Posterior vena cava (tissue), 2 donors: ENCODE data around the gene ADAM19. TPM values are rescaled to one million over a fixed set of nuclear protein-coding genes. Genes with fewer than 3 reads are reported as not detected.

Experiments used
- DNase-seq: peaks from one replicate; pipeline ENCODE4 v3.0.0-alpha.2; 2020; ENCODE audit warnings: low spot score
- intact Hi-C, 2 donors: fragments of 100-400 bp; cut with DNase I; formaldehyde crosslinking; loops; one replicate each; pipeline versions ENCODE4 v1.14.1 to v1.14.2; 2022 to 2023
- total RNA-seq, 2 donors: library from RNA; stranded (reverse); fragmentation: NEBNext Ultra II Directional; extraction: Animal tissue kit (Norgen Biotek cat#: 25700); gene quantifications; one replicate each; pipeline ENCODE4 v1.2.1, GENCODE V29; 2021
- donor health status: DM: yes; HTN: yes; CAD: no.
- donor health status: DM: yes; HTN: yes; CAD: no.

Gene ADAM19
- total RNA-seq, 2 donors from 2014 or later, result 37.0 to 47.0 TPM

- intact Hi-C loops, result loop anchor here in 1 of 2 donors (10.0 kb wide), 1 partner anchor 53 kb away; no protein-coding TSS in a partner anchor
- DNase-seq, result no peak
Measured at GRCh38 chr5:157568222-157568621, 7.4 kb downstream of the ADAM19 start.

- DNase-seq, result no peak
- intact Hi-C loops, result loop anchor here in 1 of 2 donors (10.0 kb wide), 1 partner anchor 52 kb away; no protein-coding TSS in a partner anchor
Measured at GRCh38 chr5:157566902-157567489, 8.6 kb downstream of the ADAM19 start.

- DNase-seq, result no peak
- intact Hi-C loops, result loop anchor here in 1 of 2 donors (10.0 kb wide), 1 partner anchor 49 kb away; no protein-coding TSS in a partner anchor
Measured at GRCh38 chr5:157563929-157564716, 11.5 kb downstream of the ADAM19 start.

- peak; percentile 84 for DNase-seq
- intact Hi-C loops, result loop anchor here in 1 of 2 donors (10.0 kb wide), 1 partner anchor 49 kb away; no protein-coding TSS in a partner anchor
Measured at GRCh38 chr5:157563373-157563928, 12.1 kb downstream of the ADAM19 start.

GRCh38 chr5:157562111-157562581 lies 13.4 kb downstream of the ADAM19 start:
- no peak for DNase-seq
- intact Hi-C loops, result loop anchor here in 1 of 2 donors (10.0 kb wide), 1 partner anchor 47 kb away; no protein-coding TSS in a partner anchor

- no peak for DNase-seq
- intact Hi-C loops, result loop anchor here in 1 of 2 donors (10.0 kb wide), 1 partner anchor 46 kb away; no protein-coding TSS in a partner anchor
Measured at GRCh38 chr5:157561110-157561509, 14.5 kb downstream of the ADAM19 start.

- no peak for DNase-seq
Measured at GRCh38 chr5:157559301-157559700, 16.3 kb downstream of the ADAM19 start.

GRCh38 chr5:157558681-157559080 lies 16.9 kb downstream of the ADAM19 start:
- no peak for DNase-seq
- intact Hi-C loops, result no loop called here

More at GRCh38 chr5:157559301-157559700, 16.3 kb downstream of the ADAM19 start:
- intact Hi-C loops, result no loop called here

GRCh38 chr5:157558041-157558595 lies 17.5 kb downstream of the ADAM19 start:
- no peak for DNase-seq
- intact Hi-C loops, result no loop called here

GRCh38 chr5:157556615-157557418 lies 18.8 kb downstream of the ADAM19 start:
- intact Hi-C loops, result no loop called here
- DNase-seq, result no peak

- DNase-seq, result no peak
- intact Hi-C loops, result no loop called here
Measured at GRCh38 chr5:157555037-157555640, 20.4 kb downstream of the ADAM19 start.

GRCh38 chr5:157554179-157555036 lies 21.2 kb downstream of the ADAM19 start:
- intact Hi-C loops, result no loop called here
- no peak for DNase-seq

- intact Hi-C loops, result no loop called here
- DNase-seq, result no peak
Measured at GRCh38 chr5:157552650-157553049, 22.9 kb downstream of the ADAM19 start.

GRCh38 chr5:157550663-157551062 lies 24.9 kb downstream of the ADAM19 start:
- DNase-seq, result no peak
- intact Hi-C loops, result no loop called here

GRCh38 chr5:157549954-157550549 lies 25.5 kb downstream of the ADAM19 start:
- intact Hi-C loops, result no loop called here
- no peak for DNase-seq

- no peak for DNase-seq
- intact Hi-C loops, result no loop called here
Measured at GRCh38 chr5:157549283-157549629, 26.3 kb downstream of the ADAM19 start.
